Measurements from ENCODE around the gene ARF1.

ARF1 gene

DNA sequence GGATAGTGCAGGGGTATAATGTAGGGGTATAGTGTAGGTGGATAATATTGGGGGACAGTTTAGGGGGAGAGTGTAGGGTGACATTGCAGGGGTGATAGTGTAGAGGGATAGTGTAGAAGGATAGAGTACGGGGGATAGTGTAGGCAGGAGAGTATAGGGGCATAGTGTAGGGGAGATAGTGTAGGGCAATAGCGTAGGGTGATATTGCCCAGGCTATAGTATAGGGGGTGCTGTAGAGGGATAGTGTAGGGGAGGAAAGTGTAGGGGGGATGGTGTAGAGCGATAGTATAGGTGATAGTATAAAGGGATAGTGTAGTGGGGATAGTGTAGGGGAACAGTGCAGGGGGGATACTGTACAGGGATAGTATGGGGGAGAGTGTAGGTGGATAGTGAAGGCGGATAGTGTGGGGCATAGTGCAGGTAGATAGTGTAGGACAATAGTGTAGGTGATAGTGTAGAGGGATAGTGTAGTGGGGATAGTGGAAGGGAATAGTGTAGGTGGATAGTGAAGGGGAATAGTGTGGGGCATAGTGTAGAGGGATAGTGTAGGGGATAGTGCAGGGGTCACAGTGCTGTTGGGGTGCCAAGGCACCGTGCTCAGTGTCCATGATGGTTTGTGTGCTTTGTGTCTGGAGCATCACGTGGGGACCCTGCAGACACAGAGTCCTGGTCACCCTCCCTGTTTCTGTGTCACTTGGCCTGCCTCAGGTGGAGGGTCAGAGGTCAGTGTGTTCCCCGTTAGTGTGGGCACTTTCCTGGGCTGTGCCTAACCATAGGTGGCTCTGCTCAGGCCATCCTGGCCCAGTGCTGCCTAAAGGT, 10.5 kb upstream of the ARF1 start:
- no peak for DNase-seq (ENCODE audit: low read depth)

GRCh38 chr1:228072658-228073043, 9.9 kb upstream of the ARF1 start:
- no peak for DNase-seq (ENCODE audit: low read depth)

DNA sequence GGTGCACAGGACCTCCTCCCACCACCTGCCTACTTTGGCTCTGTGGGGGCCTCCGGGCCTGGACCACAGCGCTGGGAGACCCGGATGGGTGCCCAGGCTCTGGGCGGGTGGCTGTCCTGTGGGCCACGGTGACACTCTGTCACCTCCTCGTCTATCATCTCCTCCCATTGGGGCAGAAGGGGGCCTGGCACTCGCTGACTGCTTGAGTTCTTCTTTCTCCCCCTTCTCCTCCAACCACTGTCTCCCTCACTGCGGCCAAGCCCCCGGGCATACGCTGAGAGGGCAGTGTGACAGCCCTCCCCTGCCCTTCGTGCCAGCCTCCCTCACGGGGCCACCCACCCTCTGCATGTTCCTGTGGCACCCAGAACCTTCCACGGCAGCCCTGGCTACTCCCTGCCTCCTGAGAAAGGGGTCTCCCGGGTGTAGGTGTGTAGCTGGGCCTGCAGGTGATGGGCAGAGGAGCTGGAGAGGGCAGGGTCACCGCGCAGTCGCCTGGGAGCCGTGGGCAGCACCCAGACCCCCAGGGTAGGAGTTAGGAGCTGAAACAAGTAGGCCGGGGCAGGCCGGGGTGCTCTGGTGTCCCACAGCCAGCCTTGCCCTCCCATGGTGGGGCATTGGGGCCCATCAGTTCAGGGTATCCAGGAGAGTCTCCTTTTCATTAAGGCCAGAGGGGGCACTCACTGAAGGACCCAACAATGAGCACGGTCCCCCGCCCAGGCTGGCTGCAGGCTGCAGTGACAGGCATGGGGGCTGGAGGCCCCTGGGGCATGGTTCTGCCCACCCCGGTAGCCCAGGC, 9.2 kb upstream of the ARF1 start:
- DNase-seq (ENCODE audit: low read depth), result no peak

DNA sequence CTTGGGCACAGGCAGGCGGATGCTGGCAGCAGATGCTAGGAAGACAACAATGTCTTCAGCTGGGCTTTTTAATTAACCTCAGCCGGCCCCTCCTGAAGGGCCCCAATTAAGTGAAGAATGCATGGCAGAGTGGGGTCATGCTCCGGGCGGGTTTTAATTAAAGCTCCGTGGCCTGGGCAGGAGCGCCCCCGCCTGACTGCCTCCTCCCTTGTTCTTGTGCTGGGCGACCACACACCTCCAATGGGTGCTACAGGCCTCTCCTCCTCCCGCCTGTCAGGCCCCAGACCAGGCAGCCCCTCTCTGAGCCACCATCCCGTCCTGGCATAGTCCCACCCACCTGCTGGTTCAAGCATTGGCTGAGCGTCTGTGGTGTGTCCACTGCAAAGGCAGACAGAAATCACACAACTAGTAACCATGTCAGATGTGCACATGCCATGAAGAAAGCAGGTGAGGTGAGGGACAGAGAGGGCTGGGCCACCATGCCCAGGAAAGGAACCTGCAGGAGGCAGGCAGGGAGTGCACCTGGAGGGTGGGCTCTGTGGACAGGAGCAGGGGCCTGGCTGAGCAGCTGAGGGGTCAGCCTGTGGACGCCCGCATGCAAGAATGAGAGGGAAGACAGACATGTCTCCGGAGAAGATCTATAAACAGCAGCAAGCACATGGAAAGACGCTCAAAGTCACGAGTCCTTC, 8.5 kb upstream of the ARF1 start:
- no peak for DNase-seq (ENCODE audit: low read depth)

- no peak for DNase-seq (ENCODE audit: low read depth)
Observed at GRCh38 chr1:228074954-228075730, 7.4 kb upstream of the ARF1 start.

- no peak for DNase-seq (ENCODE audit: low read depth)
Observed at GRCh38 chr1:228075801-228076271, 6.7 kb upstream of the ARF1 start.

DNA sequence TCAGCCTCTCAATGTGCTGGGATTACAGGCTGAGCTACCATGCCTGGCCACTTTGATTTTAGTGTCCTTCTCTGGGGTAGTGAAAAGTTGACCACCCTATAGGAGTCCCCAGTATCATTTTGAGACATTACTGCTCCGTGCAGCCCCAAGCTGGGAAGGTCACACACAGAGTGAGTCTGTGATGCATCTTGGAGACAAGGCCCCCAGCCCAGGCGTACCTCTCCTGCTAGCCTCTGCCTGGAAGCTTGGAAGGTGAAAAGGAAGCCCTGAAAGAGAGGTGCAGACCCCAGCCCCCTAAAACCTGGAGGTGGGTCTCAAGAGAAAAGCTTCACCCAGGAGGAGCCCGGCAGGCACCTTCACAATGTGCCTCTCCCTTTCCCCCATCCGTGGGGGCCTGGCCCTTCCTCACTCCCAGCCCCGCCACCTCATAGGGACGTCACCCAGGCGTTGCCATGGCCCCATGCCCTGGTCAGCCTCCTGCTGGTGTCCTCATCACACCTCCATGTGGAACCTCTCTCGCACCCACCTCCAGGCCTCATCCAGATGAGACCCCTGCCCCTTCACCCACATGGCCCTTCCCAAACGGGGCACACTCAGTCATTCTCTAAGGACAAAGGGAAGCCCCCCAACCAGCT, 5.6 kb upstream of the ARF1 start:
- DNase-seq (ENCODE audit: low read depth), result no peak

- no peak for DNase-seq (ENCODE audit: low read depth)
Observed at GRCh38 chr1:228077565-228078330, 4.8 kb upstream of the ARF1 start.

GRCh38 chr1:228079013-228079412, 3.5 kb upstream of the ARF1 start:
- DNase-seq (ENCODE audit: low read depth), result no peak

DNA sequence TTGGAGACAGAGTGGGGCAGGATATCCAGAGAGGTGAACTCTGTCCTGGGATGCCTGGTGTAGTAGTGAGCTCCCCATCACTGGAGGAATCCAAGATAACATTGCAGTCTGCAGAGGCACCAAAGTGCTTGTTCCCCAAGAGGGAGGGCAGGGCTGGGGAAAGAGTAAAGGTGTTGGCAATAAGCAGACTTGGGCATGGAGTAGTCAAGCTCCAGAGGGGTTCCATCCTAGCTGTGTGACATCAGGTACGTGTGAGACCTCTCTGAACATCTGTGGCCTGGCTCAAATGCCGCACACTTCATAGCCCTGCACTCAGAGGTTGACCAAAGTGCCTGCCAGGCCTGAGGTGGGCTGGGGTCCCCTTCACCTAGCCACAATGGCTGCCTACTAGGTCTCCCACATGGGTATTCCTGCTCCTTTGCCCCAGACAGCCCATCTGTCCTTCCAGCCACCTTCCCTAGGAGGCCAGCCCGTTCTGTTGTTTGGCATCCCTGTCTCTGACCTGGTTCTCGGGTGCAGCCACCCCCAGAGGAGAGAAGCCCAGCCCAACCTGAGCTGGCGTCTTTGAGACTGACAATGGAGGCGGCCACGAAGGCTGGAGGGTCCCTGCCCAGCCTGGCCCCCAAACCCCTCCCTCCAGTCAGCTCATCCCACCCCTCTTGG, 2.8 kb upstream of the ARF1 start:
- no peak for DNase-seq (ENCODE audit: low read depth)

DNA sequence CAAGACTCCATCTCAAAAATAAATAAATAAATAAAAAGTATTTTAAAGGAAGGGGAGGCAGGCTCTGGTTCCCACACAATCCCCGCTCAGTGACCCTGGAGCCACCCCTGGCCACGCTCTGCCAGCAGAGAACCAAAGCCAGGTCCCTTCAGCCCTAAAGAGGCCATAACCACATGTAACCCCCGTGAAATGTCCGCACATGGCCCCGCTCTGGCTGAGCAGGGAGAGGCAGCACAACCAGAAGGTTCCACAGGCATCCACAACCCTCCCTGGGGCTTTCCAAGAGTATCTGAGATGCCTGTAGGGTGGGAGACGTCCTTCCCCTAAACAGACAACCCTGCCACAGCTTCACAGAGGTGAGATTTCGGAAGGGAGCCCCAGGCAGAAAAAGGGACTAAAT, 1.4 kb upstream of the ARF1 start:
- no peak for DNase-seq (ENCODE audit: low read depth)

- no peak for DNase-seq (ENCODE audit: low read depth)
Observed at GRCh38 chr1:228081578-228082213, 812 bp upstream of the ARF1 start.

- DNase-seq (ENCODE audit: low read depth), result no peak
Observed at GRCh38 chr1:228082918-228083870, 686 bp downstream of the ARF1 start.

DNA sequence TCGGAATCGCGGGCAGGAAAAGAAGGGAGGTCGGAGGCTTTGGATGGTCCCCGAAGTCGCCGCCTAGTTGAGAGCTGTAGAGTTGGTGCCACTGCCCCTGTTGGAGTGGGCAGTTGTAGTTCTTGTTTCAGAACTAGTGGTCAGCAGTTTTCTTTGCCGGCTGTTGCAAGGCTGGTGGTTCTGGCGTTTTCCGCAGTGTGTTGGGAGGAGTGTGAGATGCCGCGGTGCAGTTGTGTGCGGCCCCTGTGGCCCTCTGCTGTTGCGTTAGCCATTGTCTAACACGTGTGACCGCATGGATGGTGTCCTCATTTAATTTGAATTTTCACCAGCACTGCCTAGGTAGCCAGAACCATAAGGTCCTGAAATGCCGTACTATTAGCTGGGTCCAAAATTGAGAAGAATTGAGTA, 1.4 kb downstream of the ARF1 start:
- no peak for DNase-seq (ENCODE audit: low read depth)

DNA sequence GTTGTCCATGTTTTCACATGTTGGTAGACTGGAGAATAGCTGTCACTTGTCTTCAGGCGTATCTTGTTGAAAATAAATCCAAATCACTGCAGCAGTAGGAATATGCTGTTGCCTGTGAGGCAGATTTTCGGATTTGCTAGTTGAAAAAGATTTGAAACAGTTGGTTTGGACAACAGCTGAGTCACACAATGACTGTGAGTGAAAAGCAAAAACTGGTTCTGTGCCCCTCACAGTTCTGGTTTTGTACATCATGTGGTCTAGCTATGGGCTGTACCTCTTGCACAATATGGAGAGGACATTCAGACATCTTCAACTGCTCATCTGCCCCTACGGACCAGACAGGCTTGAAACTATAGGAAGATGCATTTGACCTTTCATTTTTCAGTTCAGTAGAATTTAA, 1.8 kb downstream of the ARF1 start:
- DNase-seq (ENCODE audit: low read depth), result no peak

GRCh38 chr1:228084797-228085196, 2.3 kb downstream of the ARF1 start:
- DNase-seq (ENCODE audit: low read depth), result no peak

DNA sequence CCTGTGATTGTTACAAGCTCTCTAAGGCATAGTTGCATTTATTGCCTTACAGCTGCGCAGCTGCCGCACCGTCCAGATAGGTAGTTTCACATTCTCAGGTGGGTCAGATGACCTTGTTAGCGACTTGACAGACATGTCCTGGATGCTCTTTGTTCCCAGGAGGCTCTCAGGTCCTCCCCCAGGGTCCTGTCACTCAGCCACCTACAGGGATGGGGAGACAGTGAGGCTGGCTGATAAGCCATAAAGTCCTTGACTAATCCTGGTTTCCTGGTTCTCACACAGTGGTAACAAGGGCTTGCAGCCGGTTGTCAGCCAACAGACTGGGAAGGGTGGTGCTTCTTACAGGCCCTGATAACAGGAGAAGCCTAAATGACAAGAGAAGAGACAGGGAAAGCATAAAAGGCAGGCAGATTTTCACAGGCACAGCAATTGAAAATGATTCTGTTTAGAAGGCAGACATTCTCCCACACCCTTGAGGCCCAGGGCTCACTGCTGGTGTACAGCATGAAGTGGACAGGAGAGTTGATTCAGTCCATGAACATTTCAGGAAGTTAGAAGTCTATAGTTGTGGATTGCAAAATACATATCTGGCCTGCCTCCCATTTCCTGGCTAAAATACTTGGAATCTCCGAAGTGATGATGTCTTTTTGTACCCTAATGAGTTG, 2.9 kb downstream of the ARF1 start:
- no peak for DNase-seq (ENCODE audit: low read depth)

DNA sequence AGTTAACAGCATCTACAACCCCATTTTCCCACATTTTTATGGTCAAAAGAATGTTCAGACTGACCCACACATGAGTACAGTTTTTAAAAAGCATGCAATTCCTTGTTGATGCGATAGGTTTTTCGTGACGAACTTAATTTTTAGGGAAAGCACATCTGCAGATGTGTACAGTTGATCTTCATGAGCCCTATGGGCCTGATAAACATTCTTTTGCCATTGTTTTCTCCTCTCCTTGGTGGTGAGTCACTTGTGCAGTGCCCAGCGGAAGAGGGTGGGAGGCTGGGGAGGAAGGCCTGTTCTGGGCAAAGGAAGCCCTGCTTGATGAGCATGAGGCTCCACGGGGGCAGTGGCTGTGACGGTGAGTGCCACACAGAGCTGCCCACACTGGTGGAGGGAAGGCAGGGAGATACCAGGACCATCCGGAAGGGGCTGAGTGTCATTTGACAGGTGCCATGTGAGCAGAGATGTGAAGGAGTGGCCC, 5.3 kb downstream of the ARF1 start:
- DNase-seq (ENCODE audit: low read depth), result no peak
